GM12891 (cell line): ENCODE data around the gene COL4A2.

ENCODE experiments used
- PAX5 ChIP-seq: IDR thresholded peaks from 2 replicates; pipeline ENCODE4 v1.6.1; 2011; ENCODE audit warnings: low read length, moderate library complexity, mild to moderate bottlenecking; ENCODE audit not compliant: insufficient read depth, severe bottlenecking
- POLR2A ChIP-seq: IDR thresholded peaks from 2 replicates; pipeline ENCODE4 v1.6.1; 2011; ENCODE audit warnings: low read depth, low read length, control low read depth
- TAF1 ChIP-seq: IDR thresholded peaks from 2 replicates; pipeline ENCODE4 v1.6.1; 2011; ENCODE audit warnings: low read depth, low read length, control low read depth

DNA sequence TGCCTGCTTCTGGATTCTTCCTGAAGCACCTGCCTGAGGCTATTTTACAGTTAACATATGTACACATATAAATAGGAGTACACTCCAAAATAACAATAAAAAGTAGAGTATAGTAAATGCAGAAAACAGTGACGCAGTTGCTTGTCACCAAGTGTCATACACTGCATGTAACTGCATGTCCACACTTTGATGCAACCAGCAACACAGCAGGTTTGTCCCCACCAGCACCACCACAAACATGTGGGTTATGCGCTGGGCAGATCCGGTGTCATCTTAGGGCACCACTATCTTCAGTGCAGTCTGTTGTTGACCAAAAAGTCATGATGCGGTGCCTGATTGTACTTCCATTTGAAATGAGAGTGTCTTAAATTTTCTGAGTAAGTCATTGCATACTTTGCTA is 51.3 kb downstream of the COL4A2 start:
- TF ChIP-seq POLR2A (no peak), TAF1 (no peak), PAX5 (no peak)
